ENCODE results near the gene NFYA. TPM values are rescaled to one million over a fixed set of nuclear protein-coding genes. Genes with fewer than 3 reads are reported as not detected.

The NFYA gene
- total RNA-seq, 1 donor from 2014 or later: 33.3 TPM

DNA sequence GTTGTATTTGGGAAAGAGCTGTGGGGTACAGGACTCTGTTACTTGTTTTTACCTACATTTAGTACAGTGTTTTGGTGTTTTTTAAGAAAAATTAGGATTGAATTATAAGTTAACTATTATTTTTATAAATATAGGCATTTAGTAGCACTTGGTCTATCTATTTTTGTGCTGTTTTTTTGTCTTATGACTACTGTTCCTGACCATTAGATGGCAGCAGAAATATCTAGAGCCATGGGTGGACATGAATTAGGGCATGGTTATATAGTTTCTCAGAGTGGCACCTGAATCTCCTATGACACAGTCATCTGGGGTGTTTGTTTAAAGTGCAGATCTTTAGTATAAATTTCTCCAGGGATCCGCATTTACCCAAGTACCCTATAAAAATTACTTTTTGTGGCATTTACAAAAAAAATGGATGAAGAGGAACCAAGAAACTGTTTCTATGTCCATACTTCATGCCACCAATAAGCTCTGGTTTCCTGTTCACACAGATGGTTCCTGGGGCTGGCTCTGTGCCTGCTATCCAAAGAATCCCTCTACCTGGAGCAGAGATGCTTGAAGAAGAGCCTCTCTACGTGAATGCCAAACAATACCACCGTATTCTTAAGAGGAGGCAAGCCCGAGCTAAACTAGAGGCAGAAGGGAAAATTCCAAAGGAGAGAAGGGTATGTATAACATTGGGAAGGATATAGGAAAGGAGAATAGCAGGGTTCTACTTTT lies 19.8 kb downstream of the NFYA start:
- TF ChIP-seq, protein P1, sequence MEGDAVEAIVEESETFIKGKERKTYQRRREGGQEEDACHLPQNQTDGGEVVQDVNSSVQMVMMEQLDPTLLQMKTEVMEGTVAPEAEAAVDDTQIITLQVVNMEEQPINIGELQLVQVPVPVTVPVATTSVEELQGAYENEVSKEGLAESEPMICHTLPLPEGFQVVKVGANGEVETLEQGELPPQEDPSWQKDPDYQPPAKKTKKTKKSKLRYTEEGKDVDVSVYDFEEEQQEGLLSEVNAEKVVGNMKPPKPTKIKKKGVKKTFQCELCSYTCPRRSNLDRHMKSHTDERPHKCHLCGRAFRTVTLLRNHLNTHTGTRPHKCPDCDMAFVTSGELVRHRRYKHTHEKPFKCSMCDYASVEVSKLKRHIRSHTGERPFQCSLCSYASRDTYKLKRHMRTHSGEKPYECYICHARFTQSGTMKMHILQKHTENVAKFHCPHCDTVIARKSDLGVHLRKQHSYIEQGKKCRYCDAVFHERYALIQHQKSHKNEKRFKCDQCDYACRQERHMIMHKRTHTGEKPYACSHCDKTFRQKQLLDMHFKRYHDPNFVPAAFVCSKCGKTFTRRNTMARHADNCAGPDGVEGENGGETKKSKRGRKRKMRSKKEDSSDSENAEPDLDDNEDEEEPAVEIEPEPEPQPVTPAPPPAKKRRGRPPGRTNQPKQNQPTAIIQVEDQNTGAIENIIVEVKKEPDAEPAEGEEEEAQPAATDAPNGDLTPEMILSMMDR (IDR thresholded peaks at IDR 0.05; ENCODE audit: insufficient read depth, low read length, poor library complexity, severe bottlenecking): peak; percentile 48
- DNase-seq (ENCODE audit: low read depth): no peak
- H3K4me3 ChIP-seq (ENCODE audit: low read depth, low read length): no peak overlapping the region
- peaks cover 1% of the 10 kb centered on the region for H3K36me3 ChIP-seq (ENCODE audit: control insufficient read depth, insufficient read depth, low read length)
- no peaks in the 10 kb centered on the region for H3K27me3 ChIP-seq (ENCODE audit: control insufficient read depth, insufficient read depth, low read length)

DNA sequence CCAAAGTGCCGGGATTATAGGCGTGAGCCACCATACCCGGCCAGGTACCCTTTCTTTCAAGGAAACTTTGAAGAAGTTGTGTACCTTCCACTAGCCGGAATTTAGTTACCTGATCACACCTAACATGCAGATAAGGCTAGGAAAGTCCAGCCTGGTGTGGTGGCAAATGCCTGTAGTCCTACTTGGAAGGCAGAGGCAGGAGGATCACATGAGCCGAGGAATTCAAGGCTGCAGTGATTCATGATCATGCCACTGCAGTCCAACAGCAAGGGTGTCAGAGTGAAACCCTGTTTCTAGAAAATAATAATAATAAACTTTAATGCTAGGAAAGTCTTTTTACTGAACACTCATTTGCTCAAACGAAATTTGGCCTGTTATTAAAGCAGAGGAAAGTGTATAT lies 21.0 kb downstream of the NFYA start:
- no peaks in the 10 kb centered on the region for H3K27me3 ChIP-seq (ENCODE audit: control insufficient read depth, insufficient read depth, low read length)
- DNase-seq (ENCODE audit: low read depth): no peak
- no peak overlapping the region for H3K4me3 ChIP-seq (ENCODE audit: low read depth, low read length)
- TF ChIP-seq, protein P1 (IDR thresholded peaks at IDR 0.05; ENCODE audit: insufficient read depth, low read length, poor library complexity, severe bottlenecking): no peak
- H3K36me3 ChIP-seq (ENCODE audit: control insufficient read depth, insufficient read depth, low read length): peaks cover 1% of the 10 kb centered on the region

DNA sequence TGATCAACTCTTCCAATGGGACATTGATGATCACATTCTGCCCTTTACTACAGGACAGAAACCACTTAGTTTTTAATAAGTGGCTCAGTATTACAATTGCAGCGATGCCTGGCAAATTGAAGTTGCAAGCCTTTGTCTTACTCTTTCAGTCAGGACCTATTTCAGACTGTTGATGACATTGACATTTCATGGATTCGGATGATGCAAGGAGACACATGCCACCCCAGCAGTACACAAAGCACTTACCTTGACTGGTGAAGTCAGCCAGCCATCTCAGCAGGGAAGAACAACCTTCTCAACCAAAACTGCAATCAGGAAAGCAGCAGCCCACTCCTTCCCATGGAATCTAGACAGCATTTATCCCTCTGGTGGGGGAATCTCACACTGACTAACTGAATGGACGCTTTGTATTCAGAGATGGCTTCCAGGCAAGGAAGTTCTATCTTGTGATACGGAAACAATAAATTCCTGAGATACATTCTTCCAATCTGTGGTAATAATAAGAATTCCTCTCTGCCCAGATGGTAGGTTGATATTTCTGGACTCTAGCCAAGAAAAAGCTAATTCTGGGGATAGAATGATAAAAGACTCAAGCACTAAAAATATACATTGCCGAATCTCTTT lies 24.8 kb downstream of the NFYA start:
- DNase-seq (ENCODE audit: low read depth): no peak
- H3K36me3 ChIP-seq (ENCODE audit: control insufficient read depth, insufficient read depth, low read length): peaks cover 4% of the 10 kb centered on the region
- no peaks in the 10 kb centered on the region for H3K27me3 ChIP-seq (ENCODE audit: control insufficient read depth, insufficient read depth, low read length)
- TF ChIP-seq, protein P1 (IDR thresholded peaks at IDR 0.05; ENCODE audit: insufficient read depth, low read length, poor library complexity, severe bottlenecking): no peak
- no peak overlapping the region for H3K4me3 ChIP-seq (ENCODE audit: low read depth, low read length)

DNA sequence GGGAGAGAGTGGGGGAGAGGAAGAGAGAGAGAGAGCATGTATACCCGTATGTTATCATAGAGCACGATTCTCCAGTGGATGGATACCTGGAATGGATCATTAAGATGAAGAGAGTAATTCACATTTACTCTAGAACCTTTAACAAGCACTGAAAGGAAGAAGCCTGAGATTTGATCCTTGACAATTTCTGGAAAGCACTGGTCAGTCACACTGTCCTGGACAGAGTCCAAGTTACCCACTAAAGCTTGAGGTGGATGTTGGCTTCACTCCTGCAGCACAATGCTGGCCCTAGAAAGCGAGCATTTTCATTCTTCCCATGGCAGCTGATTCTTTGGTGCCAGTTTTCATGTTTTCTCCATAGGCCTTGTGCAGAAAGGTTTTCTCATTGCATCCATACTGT lies 25.6 kb downstream of the NFYA start:
- no peak overlapping the region for H3K4me3 ChIP-seq (ENCODE audit: low read depth, low read length)

DNA sequence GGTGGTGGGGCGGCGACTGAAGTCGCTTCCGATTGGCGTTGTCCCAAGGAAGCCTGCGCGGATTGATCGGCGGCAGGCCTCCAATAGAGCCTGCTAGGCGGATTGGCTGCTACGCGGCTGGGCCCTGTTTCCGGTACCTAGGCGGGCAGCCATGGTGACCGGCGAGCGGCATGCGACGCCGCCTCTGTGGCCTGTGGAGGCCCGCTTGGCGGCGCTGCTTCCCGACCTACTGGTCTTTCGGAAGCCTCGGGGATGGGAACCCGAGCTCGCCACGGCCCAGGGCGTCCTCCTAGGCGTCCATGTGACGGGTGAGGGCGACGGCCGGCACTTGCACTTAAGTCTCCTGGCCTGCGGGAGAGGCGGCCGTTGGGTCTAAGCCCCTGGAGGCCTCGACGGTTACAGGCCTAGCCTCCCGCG lies 28.1 kb downstream of the NFYA start:
- TF ChIP-seq, protein P1 (IDR thresholded peaks at IDR 0.05; ENCODE audit: insufficient read depth, low read length, poor library complexity, severe bottlenecking): no peak
- H3K4me3 ChIP-seq (ENCODE audit: low read depth, low read length): no peak overlapping the region
- peaks cover 4% of the 10 kb centered on the region for H3K36me3 ChIP-seq (ENCODE audit: control insufficient read depth, insufficient read depth, low read length)

More for the DNA sequence above, 25.6 kb downstream of the NFYA start:
- no peaks in the 10 kb centered on the region for H3K27me3 ChIP-seq (ENCODE audit: control insufficient read depth, insufficient read depth, low read length)
- DNase-seq (ENCODE audit: low read depth): no peak
- peaks cover 4% of the 10 kb centered on the region for H3K36me3 ChIP-seq (ENCODE audit: control insufficient read depth, insufficient read depth, low read length)
- TF ChIP-seq, protein P1 (IDR thresholded peaks at IDR 0.05; ENCODE audit: insufficient read depth, low read length, poor library complexity, severe bottlenecking): no peak

More for the DNA sequence above, 28.1 kb downstream of the NFYA start:
- DNase-seq (ENCODE audit: low read depth): no peak
- no peaks in the 10 kb centered on the region for H3K27me3 ChIP-seq (ENCODE audit: control insufficient read depth, insufficient read depth, low read length)
